A673 (cell line): ENCODE results near the gene IDUA. TPM values are rescaled to one million over a fixed set of nuclear protein-coding genes. Genes with fewer than 3 reads are reported as not detected.

Experiments
- BruUV-seq: library from RNA; stranded (reverse); fragments of 400-500 nt; replicated peaks from 2 replicates; lab custom pipeline; 2021; lab: Mats Ljungman, UMichigan
- CTCF ChIA-PET: fragments of 300-600 bp; sonication (Branson Sonifier 250); formaldehyde crosslinking; loops from one replicate; lab custom pipeline; 2022; ENCODE audit warnings: antibody characterized with exemption; lab: Charles Lee
- POLR2A ChIA-PET: fragments of 300-600 bp; sonication (Branson Sonifier 250); formaldehyde crosslinking; loops from one replicate; lab custom pipeline; 2022; ENCODE audit warnings: antibody characterized with exemption; ENCODE audit not compliant: low non-redundant PET; lab: Charles Lee
- DNase-seq: peaks from one replicate; pipeline ENCODE4 v3.0.0-alpha.2; 2015; ENCODE audit warnings: low spot score
- H3K27ac ChIP-seq: fragments of 200-600 bp; sonication (generic); 2 replicates; pipeline ENCODE4 v1.5.1; 2016; ENCODE audit warnings: mixed run types, low read depth, mild to moderate bottlenecking, mixed read lengths, antibody characterized with exemption, low read length; ENCODE audit not compliant: poor library complexity, severe bottlenecking
- H3K27me3 ChIP-seq: fragments of 200-600 bp; sonication (generic); replicated peaks from 2 replicates; pipeline ENCODE4 v1.6.1; 2017; ENCODE audit warnings: mixed run types, low read depth, mild to moderate bottlenecking, mixed read lengths, antibody characterized with exemption, low read length; ENCODE audit not compliant: insufficient read depth, poor library complexity
- H3K36me3 ChIP-seq: fragments of 200-600 bp; sonication (generic); 2 replicates; pipeline ENCODE4 v1.6.1; 2016; ENCODE audit warnings: mixed run types, mild to moderate bottlenecking, mixed read lengths, antibody characterized with exemption, low read length; ENCODE audit not compliant: insufficient read depth, poor library complexity, severe bottlenecking
- H3K4me1 ChIP-seq: fragments of 200-600 bp; sonication (generic); 2 replicates; pipeline ENCODE4 v1.6.1; 2017; ENCODE audit warnings: mixed run types, mild to moderate bottlenecking, mixed read lengths, antibody characterized with exemption, low read length; ENCODE audit not compliant: insufficient read depth, poor library complexity, severe bottlenecking
- H3K4me3 ChIP-seq: fragments of 200-600 bp; sonication (generic); 2 replicates; pipeline ENCODE4 v1.5.1; 2016; ENCODE audit warnings: low read depth, mixed run types, mild to moderate bottlenecking, mixed read lengths, low read length; ENCODE audit not compliant: poor library complexity, severe bottlenecking
- H3K9me3 ChIP-seq: fragments of 200-600 bp; sonication (generic); 2 replicates; pipeline ENCODE4 v1.6.1; 2016; ENCODE audit warnings: mixed run types, low read depth, mild to moderate bottlenecking, mixed read lengths, antibody characterized with exemption, low read length; ENCODE audit not compliant: poor library complexity, severe bottlenecking
- CTCF ChIP-seq: fragments of 300-800, 200-600 bp; sonication (generic); conservative IDR thresholded peaks from 2 replicates; pipeline ENCODE4 v1.5.1; 2017; ENCODE audit warnings: low read depth, mild to moderate bottlenecking, antibody characterized with exemption, low read length, moderate library complexity, mixed read lengths
- EZH2 ChIP-seq: fragments of 200-600 bp; sonication (generic); IDR thresholded peaks from 2 replicates; pipeline ENCODE4 v1.6.1; 2017; ENCODE audit warnings: borderline replicate concordance, low read depth, mild to moderate bottlenecking, mixed read lengths, antibody characterized with exemption, low read length; ENCODE audit not compliant: poor library complexity, severe bottlenecking
- intact Hi-C: fragments of 100-400 bp; cut with micrococcal nuclease; formaldehyde crosslinking; loops from one replicate; pipeline ENCODE4 v1.10.0; 2022; ENCODE audit not compliant: unreplicated experiment
- total RNA-seq: library from RNA; stranded (reverse); gene quantifications from 2 replicates; pipeline ENCODE4 v1.2.3, GENCODE V29; 2021

The IDUA gene
- total RNA-seq, 1 experiment from 2014 or later = 12.3 TPM

GRCh38 chr4:996030-996996 is 9.5 kb downstream of the IDUA start:
- POLR2A ChIA-PET = no interaction called here
- no peaks in the 10 kb centered on the region for H3K36me3 ChIP-seq
- no peaks in the 10 kb centered on the region for H3K9me3 ChIP-seq
- CTCF ChIA-PET = no interaction called here
- intact Hi-C loops = no loop called here
- TF ChIP-seq EZH2 (no peak), CTCF (no peak)
- no peak overlapping the region for H3K27ac ChIP-seq
- peaks cover 48% of the 10 kb centered on the region for H3K27me3 ChIP-seq
- H3K4me1 ChIP-seq = peaks cover 13% of the 10 kb centered on the region
- BruUV-seq = no TSS peak
- DNase-seq = no peak
- H3K4me3 ChIP-seq = no peak overlapping the region

GRCh38 chr4:996997-997374 is 10.1 kb downstream of the IDUA start:
- Histone ChIP-seq H3K9me3 (no peaks in the 10 kb centered on the region), H3K27me3 (peaks cover 55% of the 10 kb centered on the region), H3K4me3 (no peak overlapping the region), H3K4me1 (peaks cover 13% of the 10 kb centered on the region), H3K27ac (no peak overlapping the region), H3K36me3 (no peaks in the 10 kb centered on the region)
- ChIA-PET POLR2A (no interaction called here), CTCF (no interaction called here)
- BruUV-seq = no TSS peak
- no peak for DNase-seq
- TF ChIP-seq EZH2 (peak; percentile 46), CTCF (no peak)
- intact Hi-C loops = no loop called here

- Histone ChIP-seq H3K27me3 (peaks cover 61% of the 10 kb centered on the region), H3K27ac (no peak overlapping the region), H3K9me3 (no peaks in the 10 kb centered on the region), H3K4me3 (peak overlapping the region; percentile 32), H3K4me1 (peaks cover 13% of the 10 kb centered on the region), H3K36me3 (no peaks in the 10 kb centered on the region)
- intact Hi-C loops = no loop called here
- TF ChIP-seq EZH2 (no peak), CTCF (no peak)
- POLR2A ChIA-PET = no interaction called here
- DNase-seq = no peak
- CTCF ChIA-PET = no interaction called here
- BruUV-seq = no TSS peak
These were observed 10.7 kb downstream of the IDUA start for GRCh38 chr4:997375-998071.
